Fibroblast of skin of left quadriceps (primary cell): ENCODE measurements around the gene C19orf85.
A peak's percentile ranks its signal among the peaks of the same experiment; 100 is the strongest.
"Not testable (repeated sequence)": the region's sequence is repeated elsewhere in the genome, so short reads cannot be mapped to it uniquely, and the experiment has no call there.

Experiments used
- DNase-seq, 2 experiments: peaks; one replicate each; pipeline ENCODE4 v3.0.0-alpha.2; 2013; ENCODE audit warnings: low read depth in 2 of 2

Gene C19orf85

DNA sequence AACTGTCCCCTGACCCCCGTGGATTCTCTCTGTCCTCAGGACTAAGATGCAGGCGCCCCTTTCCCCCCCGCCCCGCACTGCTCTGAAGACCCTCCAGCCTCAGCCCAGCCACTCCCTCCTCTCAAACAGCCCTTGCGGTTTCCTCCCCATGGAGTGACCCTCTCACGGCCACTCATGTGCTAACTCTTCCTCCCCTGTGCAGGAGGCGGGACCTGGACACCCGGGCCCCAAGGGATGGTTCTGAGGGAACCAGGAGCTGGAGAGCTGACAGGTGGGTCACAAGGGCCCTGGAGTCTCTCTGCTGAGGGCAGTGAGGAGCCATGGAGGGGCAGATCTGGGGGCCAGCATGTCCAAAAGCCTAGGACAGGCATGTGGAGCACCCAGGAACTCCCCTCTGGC, 5.0 kb downstream of the C19orf85 start:
- no peak for DNase-seq

- DNase-seq, result no peak
Measured at GRCh38 chr19:55457683-55458457, 6.7 kb downstream of the C19orf85 start.

DNA sequence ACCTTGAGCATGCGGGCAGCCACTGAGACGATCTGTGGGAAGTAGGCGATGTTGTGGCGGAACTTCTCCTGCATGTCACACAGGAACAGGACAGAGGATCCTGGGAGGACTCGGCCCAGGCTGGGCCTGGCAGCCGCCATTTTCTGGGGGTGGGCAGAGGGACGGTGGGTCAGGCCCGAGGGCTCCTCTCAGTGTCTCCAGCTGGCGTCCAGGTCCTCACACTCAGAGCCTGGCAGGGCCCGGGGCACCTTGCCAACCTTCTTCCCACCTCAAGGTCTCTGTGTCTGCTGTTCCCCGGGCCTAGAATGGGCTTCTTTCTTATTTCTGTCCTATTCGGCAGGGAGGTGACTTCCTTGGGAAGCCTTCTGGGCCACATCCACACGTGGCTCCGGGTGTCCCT, 8.2 kb downstream of the C19orf85 start:
- DNase-seq, result no peak

GRCh38 chr19:55455576-55456235, 8.8 kb downstream of the C19orf85 start:
- DNase-seq, result no peak

DNA sequence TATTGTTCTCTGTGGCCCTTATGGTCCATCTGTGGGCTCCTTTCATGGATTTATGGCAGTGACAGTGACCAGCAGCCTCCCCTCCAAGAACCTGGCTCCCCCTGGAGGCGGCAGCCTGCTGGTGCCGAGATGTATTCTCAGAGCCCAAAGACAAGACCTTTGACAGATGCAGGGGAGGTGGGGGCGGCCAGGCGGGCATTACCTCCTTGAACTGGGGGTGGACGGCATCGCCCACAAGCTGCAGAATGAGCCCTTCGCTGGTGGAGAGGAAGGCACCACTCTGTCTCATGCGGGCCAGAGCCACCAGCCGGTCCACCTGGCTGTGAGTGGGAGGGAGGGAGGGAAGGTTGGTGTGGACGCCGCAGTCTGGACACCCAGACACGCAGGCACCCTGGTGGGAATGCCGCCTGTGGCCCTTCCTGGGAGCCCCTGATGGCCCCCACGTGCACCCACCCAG, 9.7 kb downstream of the C19orf85 start:
- no peak for DNase-seq

GRCh38 chr19:55453511-55454260, 10.9 kb downstream of the C19orf85 start:
- DNase-seq, result no peak

- DNase-seq, result peak in 1 of 2 experiments; percentile 41
Measured at GRCh38 chr19:55452749-55453346, 11.7 kb downstream of the C19orf85 start.

- DNase-seq, result no peak
Measured at GRCh38 chr19:55451965-55452748, 12.4 kb downstream of the C19orf85 start.

- no peak for DNase-seq
Measured at GRCh38 chr19:55451163-55451964, 13.2 kb downstream of the C19orf85 start.

- DNase-seq, result no peak
Measured at GRCh38 chr19:55449469-55449868, 15.1 kb downstream of the C19orf85 start.

DNA sequence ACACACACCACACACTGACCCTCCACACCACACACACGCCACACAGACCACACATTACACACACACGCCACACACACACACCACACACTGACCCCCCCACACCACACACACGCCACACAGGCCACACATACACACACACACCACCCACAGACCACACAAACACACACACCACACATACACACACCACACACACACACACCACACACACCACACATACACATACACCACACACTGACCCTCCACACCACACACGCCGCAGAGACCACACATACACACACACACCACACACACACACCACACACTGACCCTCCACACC, 16.4 kb downstream of the C19orf85 start:
- DNase-seq, result not testable (repeated sequence)

DNA sequence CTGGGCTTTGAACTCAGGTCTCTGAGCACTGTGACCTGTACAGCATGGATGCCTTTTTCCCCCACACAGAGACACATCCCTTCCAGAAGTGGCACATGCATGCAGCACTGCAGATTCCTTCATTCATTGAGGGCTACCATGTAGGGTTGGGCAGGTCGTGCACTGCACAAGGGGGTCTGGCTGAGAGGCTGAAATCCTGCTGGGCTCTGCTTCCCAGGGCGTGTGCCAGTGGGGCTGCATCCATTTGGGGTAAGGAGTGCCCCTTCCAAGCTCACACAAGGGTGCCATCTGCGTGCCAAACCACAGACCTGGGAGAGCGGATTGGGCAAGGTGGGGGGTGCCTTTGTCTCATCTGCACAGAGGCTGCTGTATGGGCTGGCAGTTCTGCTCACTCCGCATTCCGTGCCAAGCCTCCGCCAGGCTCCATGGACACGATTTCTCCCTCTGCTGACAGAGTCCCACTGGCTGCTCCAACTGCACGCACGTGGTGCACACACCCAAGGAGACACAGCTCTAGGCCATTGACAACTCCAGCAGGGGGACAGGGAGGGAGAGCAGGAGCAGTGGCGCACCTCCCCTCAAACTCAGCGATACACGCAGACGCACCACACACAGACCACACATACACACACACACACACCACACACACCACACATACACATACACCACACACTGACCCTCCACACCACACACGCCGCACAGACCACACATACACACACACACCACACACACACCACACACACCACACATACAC, 17.0 kb downstream of the C19orf85 start:
- no peak for DNase-seq

- no peak for DNase-seq
Measured at GRCh38 chr19:55446060-55446459, 18.5 kb downstream of the C19orf85 start.

GRCh38 chr19:55444646-55445045, 19.9 kb downstream of the C19orf85 start:
- DNase-seq, result no peak

DNA sequence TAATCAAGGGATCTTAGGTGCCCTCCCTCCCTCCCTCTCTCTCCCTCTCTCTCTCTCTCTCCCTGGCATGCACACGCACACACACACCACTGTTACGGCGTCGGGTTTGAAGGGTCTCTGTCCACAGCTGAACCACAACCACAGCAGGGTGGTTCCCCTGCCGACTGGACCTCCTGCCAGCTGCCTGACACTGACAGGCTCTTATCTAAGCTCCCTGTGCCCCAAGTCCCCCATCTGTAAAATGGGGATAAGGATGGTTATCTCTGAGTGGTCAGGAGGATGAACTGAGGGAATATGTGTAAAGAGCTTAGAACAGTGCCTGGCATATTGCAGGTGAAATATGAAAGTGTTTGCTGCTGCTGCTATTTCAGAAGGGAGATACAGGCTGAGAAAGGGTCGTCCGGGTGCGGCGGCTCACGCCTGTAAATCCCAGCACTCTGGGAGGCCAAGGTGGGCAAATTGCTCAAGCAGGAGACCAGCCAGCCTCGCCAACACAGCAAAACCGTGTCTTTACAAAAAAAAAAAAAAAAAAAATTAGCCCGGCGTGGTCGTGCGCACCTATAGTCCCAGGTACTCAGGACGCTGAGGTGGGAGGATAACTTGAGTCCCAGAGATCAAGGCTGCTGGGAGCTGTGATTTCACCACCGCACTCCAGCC, 20.6 kb downstream of the C19orf85 start:
- DNase-seq, result no peak

- no peak for DNase-seq
Measured at GRCh38 chr19:55443045-55443823, 21.3 kb downstream of the C19orf85 start, which contains the start of gene SHISA7. SHISA7 (minus strand) TSS chr19:55443300; CDS start chr19:55442863, 437 bp downstream.

DNA sequence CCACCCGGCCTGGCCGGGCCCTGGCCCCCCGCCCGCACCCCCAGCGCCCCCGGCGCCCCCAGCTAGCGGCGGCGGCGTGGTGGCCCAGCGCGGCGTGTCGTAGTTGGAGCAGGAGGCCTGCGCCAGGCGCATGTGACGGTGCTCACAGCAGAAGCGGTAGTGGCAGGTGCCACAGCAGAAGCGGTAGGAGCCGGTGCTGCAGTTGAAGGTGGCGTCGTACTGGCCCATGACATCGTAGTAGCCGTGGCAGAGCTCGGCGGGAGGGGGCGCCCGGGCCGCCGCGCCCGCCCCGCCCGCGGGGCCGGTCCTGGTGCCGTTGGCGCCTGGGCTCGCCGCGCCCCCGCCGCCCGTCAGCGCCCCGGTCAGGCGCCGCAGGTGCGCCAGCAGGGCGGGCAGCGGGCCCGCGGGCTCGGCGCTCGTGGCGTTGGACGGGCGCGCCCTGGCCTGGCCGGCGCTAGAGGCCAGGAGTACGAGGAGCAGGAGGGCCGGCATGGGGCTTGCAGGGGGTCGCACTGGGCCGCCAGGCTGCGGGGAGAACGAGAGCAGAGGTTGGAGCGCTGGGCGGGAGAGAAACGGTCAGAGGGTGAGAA, 22.1 kb downstream of the C19orf85 start:
- no peak for DNase-seq

DNA sequence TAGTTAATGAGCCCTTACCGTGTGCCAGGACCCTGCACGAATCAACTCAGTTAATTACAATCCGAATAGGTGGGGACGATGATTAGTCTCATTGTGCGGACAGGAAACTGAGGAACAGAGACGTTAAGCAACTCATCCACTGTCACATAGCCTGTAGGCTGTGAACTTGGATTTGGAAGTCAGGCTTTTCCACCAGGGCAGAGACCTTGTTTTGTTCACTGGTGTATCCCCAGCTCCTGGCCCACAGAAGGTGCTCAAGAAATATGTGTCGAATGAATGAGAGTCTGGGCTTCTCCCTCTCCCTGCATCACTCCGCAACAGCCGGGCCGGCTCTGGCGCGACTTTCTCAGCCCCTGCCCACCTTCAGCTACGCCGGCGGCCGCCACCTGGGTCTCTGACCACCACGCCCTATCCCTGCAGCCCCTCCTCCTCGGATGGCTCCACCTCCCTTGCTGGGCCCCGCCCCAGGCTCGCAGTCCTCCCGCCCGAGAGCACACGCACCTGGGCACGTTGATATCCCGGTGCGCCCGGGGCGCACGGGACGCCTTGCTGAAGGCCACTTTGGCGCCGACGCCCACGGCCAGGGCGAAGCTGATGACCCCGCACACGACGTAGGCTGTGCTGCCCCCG, 22.7 kb downstream of the C19orf85 start:
- DNase-seq, result no peak
